Heart left ventricle (tissue), 16 donors: ENCODE measurements around the gene GARIN5B. TPM values are rescaled to one million over a fixed set of nuclear protein-coding genes. Genes with fewer than 3 reads are reported as not detected.

Experiments
- ATAC-seq, 4 donors: fragments of 200-7000 bp; cut with Tn5 transposase; one replicate each; pipeline ENCODE4 v1.9.1; 2020 to 2022; ENCODE audit warnings: moderate library complexity in 4 of 4, mild to moderate bottlenecking in 3 of 4, moderate number of reproducible peaks in 1 of 4
- DNase-seq, 5 donors: peaks; one replicate each; pipeline ENCODE4 v3.0.0-alpha.2; 2020
- H3K27ac ChIP-seq, 12 donors: fragments of 200-600 bp; sonication (generic) in 4 of 12; one replicate each; pipeline versions ENCODE4 v1.5.0 to v1.8.0; 2016 to 2022; ENCODE audit warnings: mild to moderate bottlenecking in 2 of 12
- H3K27me3 ChIP-seq, 9 donors: fragments of 200-600 bp; sonication (generic) in 2 of 9; one replicate each; pipeline versions ENCODE4 v1.5.1 to v1.8.0; 2016 to 2022; ENCODE audit warnings: mild to moderate bottlenecking in 3 of 9
- H3K36me3 ChIP-seq, 9 donors: fragments of 200-600 bp; sonication (generic) in 2 of 9; one replicate each; pipeline versions ENCODE4 v1.5.0 to v1.8.0; 2018 to 2022; ENCODE audit warnings: mild to moderate bottlenecking in 2 of 9
- H3K4me1 ChIP-seq, 12 donors: fragments of 200-600 bp; sonication (generic) in 4 of 12; one replicate each; pipeline versions ENCODE4 v1.5.0 to v1.8.0; 2016 to 2022; ENCODE audit warnings: mild to moderate bottlenecking in 3 of 12
- H3K4me3 ChIP-seq, 12 donors: fragments of 200-600 bp; sonication (generic) in 4 of 12; one replicate each; pipeline versions ENCODE4 v1.5.0 to v1.8.0; 2017 to 2022; ENCODE audit warnings: mild to moderate bottlenecking in 9 of 12, moderate library complexity in 4 of 12
- H3K9me3 ChIP-seq, 12 donors: fragments of 200-600 bp; sonication (generic) in 4 of 12; one replicate each; pipeline versions ENCODE4 v1.5.0 to v1.8.0; 2016 to 2022; ENCODE audit warnings: mild to moderate bottlenecking in 1 of 12
- POLR2A ChIP-seq, 2 donors: fragments of 450-650 bp; IDR thresholded peaks; one replicate each; pipeline ENCODE4 v1.6.1; 2017; ENCODE audit warnings: antibody characterized with exemption in 2 of 2, mild to moderate bottlenecking in 2 of 2, moderate library complexity in 2 of 2
- WGBS, 4 donors: extraction: QIAGEN DNeasy Blood & Tissue Kit in 2 of 4; methylation state at CpG; one replicate each; pipeline versions ENCODE4 v1.1.5 to v1.1.7; 2013 to 2018; 5-methylcytosine and 5-hydroxymethylcytosine counted together
- intact Hi-C, 10 donors: fragments of 100-400 bp; cut with DNase I; formaldehyde crosslinking; loops; one replicate each; pipeline versions ENCODE4 v1.11.1 to v1.14.2; 2022
- polyA plus RNA-seq, 2 donors: library from polyadenylated mRNA; stranded (reverse); fragments of 200-250 nt; gene quantifications; one replicate each; pipeline ENCODE4 v1.2.3, GENCODE V29; 2013
- total RNA-seq, 9 donors: library from RNA; depleted of rRNA in 2 of 9; stranded (reverse); fragments of >200 nt in 2 of 9; fragmentation: NEBNext Ultra II Directional in 3 of 9; extraction: Animal tissue kit (Norgen Biotek cat#: 25700) in 3 of 9; gene quantifications; one replicate each; pipeline versions ENCODE4 v1.1.0 to v1.2.4, GENCODE V29; 2016 to 2023
- TF ChIP-seq, protein P1 (sequence below), 12 donors: fragments of 200-600 bp; sonication (generic) in 4 of 12; IDR thresholded peaks; one replicate each; pipeline versions ENCODE4 v1.5.0 to v1.8.0; 2018 to 2022; ENCODE audit warnings: antibody characterized with exemption in 12 of 12, mild to moderate bottlenecking in 5 of 12
- donor health status: ischemic (EF 13 %, LVEDD 7.1; RV severe dilation, severe dysfunction).
- donor health status: healthy with polysubstance abuse.
- donor health status: DM: no; HTN: yes; CAD: no.
- donor health status: DM: no; HTN: no; CAD: no.
- donor health status: ischemic (EF 25% LVEDD 6.9; RV normal size, moderate dysfunction).
- donor health status: ischemic (EF 25% LVEDD 5.7; RV mildly dilated, moderate dysfunction).
- donor health status: healthy.
- donor health status: DM: yes; HTN: yes; CAD: no.
- donor health status: ischemic (EF 35%, LVEDD 5.7; RV mildly dilated, moderate dysfunction).
- donor health status: nonischemic (EF 11% LVEDD 7.7; RV severe dilation, severe dysfunction).
- donor health status: DM: yes; HTN: yes; CAD: no.
- donor health status: PGD.
- donor health status: ischemic (EF 29% LVEDD 5.4; RV normal size, mild dysfunction).
- donor health status: nonischemic (EF 23%, LVEDD 6.1; RV moderate dilation, normal function).

GARIN5B gene
- total and polyA plus RNA-seq, 11 donors = not detected

DNA sequence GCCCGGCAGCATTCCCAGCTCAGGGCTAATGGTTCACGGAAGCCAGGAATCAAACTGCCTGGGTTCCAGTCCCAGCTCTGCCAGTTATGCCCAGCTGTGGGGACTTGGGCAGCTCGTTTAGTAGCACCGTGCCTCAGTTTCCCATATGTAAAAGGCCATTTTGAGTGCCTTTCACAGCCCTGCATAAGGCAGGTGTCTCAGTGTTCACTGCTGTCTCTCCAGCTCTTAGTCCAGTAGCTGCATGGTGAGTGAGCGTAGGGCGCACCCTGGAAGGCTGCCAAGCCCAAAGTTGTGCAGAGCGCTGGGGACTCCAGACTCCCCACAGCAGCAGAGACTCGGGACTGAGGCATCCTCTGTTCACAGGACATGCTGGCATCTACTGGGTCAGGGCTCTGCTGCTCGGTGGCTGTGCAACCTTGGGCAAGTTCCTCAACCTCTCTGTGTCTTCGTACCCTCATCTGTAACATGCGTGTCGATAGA, 28.2 kb upstream of the GARIN5B start:
- Histone ChIP-seq H3K36me3 (peaks cover 0 to 65% (median 48%) of the 10 kb centered on the region in 9 donors), H3K27ac (no peak overlapping the region), H3K9me3 (no peaks in the 10 kb centered on the region), H3K27me3 (no peaks in the 10 kb centered on the region), H3K4me1 (peaks cover 7 to 41% (median 28%) of the 10 kb centered on the region in 12 donors), H3K4me3 (no peak overlapping the region)
- intact Hi-C loops = no loop called here
- ATAC-seq (no peak), DNase-seq (peak in 1 of 5 donors; percentile 19)
- WGBS, 4 donors = 82 to 87% (median 83%) methylated on average over 12 of the region's 12 CpGs
- TF ChIP-seq, protein P1, sequence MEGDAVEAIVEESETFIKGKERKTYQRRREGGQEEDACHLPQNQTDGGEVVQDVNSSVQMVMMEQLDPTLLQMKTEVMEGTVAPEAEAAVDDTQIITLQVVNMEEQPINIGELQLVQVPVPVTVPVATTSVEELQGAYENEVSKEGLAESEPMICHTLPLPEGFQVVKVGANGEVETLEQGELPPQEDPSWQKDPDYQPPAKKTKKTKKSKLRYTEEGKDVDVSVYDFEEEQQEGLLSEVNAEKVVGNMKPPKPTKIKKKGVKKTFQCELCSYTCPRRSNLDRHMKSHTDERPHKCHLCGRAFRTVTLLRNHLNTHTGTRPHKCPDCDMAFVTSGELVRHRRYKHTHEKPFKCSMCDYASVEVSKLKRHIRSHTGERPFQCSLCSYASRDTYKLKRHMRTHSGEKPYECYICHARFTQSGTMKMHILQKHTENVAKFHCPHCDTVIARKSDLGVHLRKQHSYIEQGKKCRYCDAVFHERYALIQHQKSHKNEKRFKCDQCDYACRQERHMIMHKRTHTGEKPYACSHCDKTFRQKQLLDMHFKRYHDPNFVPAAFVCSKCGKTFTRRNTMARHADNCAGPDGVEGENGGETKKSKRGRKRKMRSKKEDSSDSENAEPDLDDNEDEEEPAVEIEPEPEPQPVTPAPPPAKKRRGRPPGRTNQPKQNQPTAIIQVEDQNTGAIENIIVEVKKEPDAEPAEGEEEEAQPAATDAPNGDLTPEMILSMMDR (IDR thresholded peaks at IDR 0.05) = no peak
- no peak for TF ChIP-seq POLR2A (IDR thresholded peaks at IDR 0.05)

DNA sequence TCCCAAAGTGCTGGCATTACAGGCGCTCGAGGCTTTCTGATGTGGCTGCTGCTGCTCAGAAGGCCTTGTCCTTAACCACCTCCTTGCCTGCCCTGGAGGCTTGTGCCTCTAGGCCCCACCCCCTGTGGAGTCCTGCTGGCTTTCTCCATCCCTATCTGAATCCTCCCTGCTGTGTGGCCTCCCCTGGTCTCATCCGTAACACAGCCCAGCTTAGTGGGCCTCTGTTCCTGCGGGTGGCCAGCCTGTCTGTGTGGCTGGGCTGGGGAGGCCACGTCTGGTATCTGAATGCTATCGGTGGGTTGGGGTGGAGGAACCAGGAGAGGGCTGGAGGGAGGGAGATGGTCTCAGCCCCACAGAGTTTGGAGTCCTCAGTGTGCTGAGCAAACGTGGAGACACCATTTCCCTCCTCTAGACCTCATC, 27.4 kb upstream of the GARIN5B start:
- Histone ChIP-seq H3K9me3 (no peaks in the 10 kb centered on the region), H3K27ac (no peak overlapping the region), H3K36me3 (peaks cover 0 to 62% (median 48%) of the 10 kb centered on the region in 9 donors), H3K27me3 (no peaks in the 10 kb centered on the region), H3K4me1 (peaks cover 7 to 42% (median 28%) of the 10 kb centered on the region in 12 donors), H3K4me3 (no peak overlapping the region)
- no peak for TF ChIP-seq POLR2A (IDR thresholded peaks at IDR 0.05)
- TF ChIP-seq, protein P1 (IDR thresholded peaks at IDR 0.05) = no peak
- intact Hi-C loops = no loop called here
- WGBS, 4 donors = 63 to 80% (median 73%) methylated on average over 7 of the region's 7 CpGs
- ATAC-seq (no peak), DNase-seq (no peak)

DNA sequence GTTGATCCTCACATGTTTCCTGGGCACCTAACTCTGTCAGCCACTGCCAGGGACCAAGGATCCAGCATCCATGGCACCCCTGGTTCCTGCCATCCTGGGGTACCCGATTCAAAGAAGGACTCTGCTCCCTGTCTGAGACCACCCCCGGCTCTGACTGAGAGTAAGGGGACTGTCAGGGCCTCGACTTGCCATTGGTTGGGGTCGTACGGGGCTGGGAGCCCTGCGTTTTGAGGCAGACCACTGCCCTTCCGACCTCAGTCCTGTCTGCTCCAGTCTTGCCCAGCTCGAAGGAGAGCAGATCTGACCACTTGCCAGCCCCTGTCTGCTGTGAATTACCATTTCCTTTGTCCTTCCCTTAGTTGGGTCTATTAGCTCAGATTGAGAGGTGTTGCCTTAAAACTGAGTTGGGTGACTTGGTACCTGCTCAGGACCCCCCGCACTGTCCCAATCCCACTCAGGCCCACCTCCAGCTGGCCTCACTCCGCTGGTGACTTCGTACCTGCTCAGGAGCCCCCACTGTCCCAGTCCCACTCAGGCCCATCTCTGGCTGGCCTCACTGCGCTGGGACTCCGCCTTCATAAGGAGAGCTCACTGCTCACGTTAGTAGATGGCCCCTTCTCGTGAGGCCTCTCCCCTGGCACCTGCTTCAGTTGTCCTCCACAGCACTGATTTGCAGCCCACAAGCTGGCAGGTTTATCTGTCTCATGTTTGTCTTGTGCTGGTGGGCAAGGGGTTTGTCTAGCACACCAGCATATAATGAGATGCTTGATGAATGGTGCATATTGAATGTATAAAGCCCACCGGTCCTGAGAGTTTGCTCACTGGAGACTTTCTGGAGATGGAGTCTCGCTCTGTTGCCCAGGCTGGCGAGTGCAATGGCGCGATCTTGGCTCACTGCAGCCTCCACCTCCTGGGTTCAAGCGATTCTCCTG, 26.6 kb upstream of the GARIN5B start:
- H3K4me1 ChIP-seq = peaks cover 9 to 47% (median 33%) of the 10 kb centered on the region in 12 donors
- ATAC-seq = no peak
- H3K36me3 ChIP-seq = peaks cover 0 to 62% (median 48%) of the 10 kb centered on the region in 9 donors
- no peaks in the 10 kb centered on the region for H3K27me3 ChIP-seq
- TF ChIP-seq, protein P1 (IDR thresholded peaks at IDR 0.05) = no peak
- no peak for TF ChIP-seq POLR2A (IDR thresholded peaks at IDR 0.05)
- no peak overlapping the region for H3K4me3 ChIP-seq
- H3K9me3 ChIP-seq = no peaks in the 10 kb centered on the region
- DNase-seq = no peak
- WGBS, 4 donors = 81 to 86% (median 83%) methylated on average over 20 to 21 of the region's 21 CpGs
- no peak overlapping the region for H3K27ac ChIP-seq
- intact Hi-C loops = loop anchor here in 2 of 10 donors (10.0 kb wide), 2 partner anchors 85 to 245 kb away; no protein-coding TSS in a partner anchor
